Right forelimb (tissue), 1 donor: ENCODE measurements around the gene SIGLEC15.
"Not testable (repeated sequence)": the region's sequence is repeated elsewhere in the genome, so short reads cannot be mapped to it uniquely, and the experiment has no call there.

Experiments used
- DNase-seq: peaks from one replicate; pipeline ENCODE4 v3.0.0-alpha.2; 2018

The SIGLEC15 gene

GRCh38 chr18:45844938-45845337 lies 19.5 kb downstream of the SIGLEC15 start:
- no peak for DNase-seq

GRCh38 chr18:45845410-45845809 lies 19.9 kb downstream of the SIGLEC15 start:
- no peak for DNase-seq

GRCh38 chr18:45847119-45847518 lies 21.6 kb downstream of the SIGLEC15 start:
- no peak for DNase-seq

- not testable (repeated sequence) for DNase-seq
These were observed 23.2 kb downstream of the SIGLEC15 start for GRCh38 chr18:45848643-45849042.

GRCh38 chr18:45849529-45849928 lies 24.1 kb downstream of the SIGLEC15 start:
- DNase-seq: no peak

GRCh38 chr18:45850021-45850420 lies 24.5 kb downstream of the SIGLEC15 start:
- DNase-seq: no peak

GRCh38 chr18:45851161-45851925 lies 25.9 kb downstream of the SIGLEC15 start:
- DNase-seq: no peak

GRCh38 chr18:45852631-45853030 lies 27.2 kb downstream of the SIGLEC15 start:
- no peak for DNase-seq

- DNase-seq: no peak
These were observed 28.6 kb downstream of the SIGLEC15 start for GRCh38 chr18:45854036-45854586.

- DNase-seq: no peak
These were observed 31.1 kb downstream of the SIGLEC15 start for GRCh38 chr18:45856531-45856930.

GRCh38 chr18:45859334-45859733 lies 33.9 kb downstream of the SIGLEC15 start:
- DNase-seq: no peak

GRCh38 chr18:45860492-45860891 lies 35.0 kb downstream of the SIGLEC15 start:
- no peak for DNase-seq

- DNase-seq: no peak
These were observed 35.5 kb downstream of the SIGLEC15 start for GRCh38 chr18:45860971-45861370.

- no peak for DNase-seq
These were observed 36.5 kb downstream of the SIGLEC15 start for GRCh38 chr18:45861926-45862325.

GRCh38 chr18:45863469-45863868 lies 38.0 kb downstream of the SIGLEC15 start:
- DNase-seq: no peak

GRCh38 chr18:45864081-45864480 lies 38.6 kb downstream of the SIGLEC15 start:
- no peak for DNase-seq

GRCh38 chr18:45865466-45865865 lies 40.0 kb downstream of the SIGLEC15 start:
- DNase-seq: no peak

GRCh38 chr18:45870419-45870818 lies 44.9 kb downstream of the SIGLEC15 start:
- no peak for DNase-seq

GRCh38 chr18:45871431-45872084 lies 46.1 kb downstream of the SIGLEC15 start:
- no peak for DNase-seq

GRCh38 chr18:45874491-45875184 lies 49.2 kb downstream of the SIGLEC15 start:
- DNase-seq: no peak

- no peak for DNase-seq
These were observed 50.7 kb downstream of the SIGLEC15 start for GRCh38 chr18:45876161-45876560.

- no peak for DNase-seq
These were observed 51.9 kb downstream of the SIGLEC15 start for GRCh38 chr18:45877403-45877802.
